HepG2 (cell line): ENCODE data around the gene HIGD1A. TPM values are rescaled to one million over a fixed set of nuclear protein-coding genes. Genes with fewer than 3 reads are reported as not detected.

Source experiments
- BHLHE40 ChIP-seq: IDR thresholded peaks from 2 replicates; pipeline ENCODE4 v1.6.1; 2011; ENCODE audit warnings: low read length, improper control_type of control experiment
- CREM ChIP-seq, 2 experiments: sonication (generic) in 1 of 2; formaldehyde crosslinking in 1 of 2; IDR thresholded peaks; 2 replicates each; pipeline versions ENCODE4 v1.4.0 to v1.6.1; 2016 to 2020; ENCODE audit warnings: antibody characterized with exemption in 1 of 2, mild to moderate bottlenecking in 1 of 2, missing genetic modification reagents in 1 of 2
- FOXA3 ChIP-seq: IDR thresholded peaks from 2 replicates; pipeline ENCODE4 v1.6.1; 2016; ENCODE audit warnings: missing genetic modification reagents, missing compliant biosample characterization
- GRHL1 ChIP-seq: sonication (generic); formaldehyde crosslinking; conservative IDR thresholded peaks from 2 replicates; pipeline ENCODE4 v1.8.0; 2022; ENCODE audit warnings: missing genetic modification reagents
- NPAS2 ChIP-seq: sonication (generic); formaldehyde crosslinking; IDR thresholded peaks from 2 replicates; pipeline ENCODE4 v1.8.0; 2022; ENCODE audit warnings: mild to moderate bottlenecking, missing genetic modification reagents, borderline replicate concordance
- NR2C2 ChIP-seq: sonication (generic); formaldehyde crosslinking; IDR thresholded peaks from 2 replicates; pipeline ENCODE4 v1.4.0; 2020; ENCODE audit warnings: missing genetic modification reagents, mild to moderate bottlenecking, moderate library complexity, borderline replicate concordance
- POLR2AphosphoS5 ChIP-seq: IDR thresholded peaks from 2 replicates; pipeline ENCODE4 v1.6.1; 2012; ENCODE audit warnings: low read depth, low read length
- REST ChIP-seq, 2 experiments: IDR thresholded peaks; 2 replicates each; pipeline ENCODE4 v1.6.1; 2011 to 2012; ENCODE audit warnings: low read length in 2 of 2, borderline replicate concordance in 1 of 2, low read depth in 1 of 2, mild to moderate bottlenecking in 1 of 2, moderate library complexity in 1 of 2
- SOX13 ChIP-seq, 3 experiments: fragments of 450-650 bp in 1 of 3; sonication (generic) in 1 of 3; formaldehyde crosslinking in 1 of 3; IDR thresholded peaks in 2 of 3; conservative IDR thresholded peaks in 1 of 3; 2 replicates each; pipeline versions ENCODE4 v1.5.0 to v1.6.1; 2016 to 2020; ENCODE audit warnings: antibody characterized with exemption in 1 of 3, mild to moderate bottlenecking in 1 of 3, missing compliant biosample characterization in 1 of 3, missing genetic modification reagents in 1 of 3, moderate library complexity in 1 of 3
- STAT5B ChIP-seq: sonication (generic); formaldehyde crosslinking; IDR thresholded peaks from 2 replicates; pipeline ENCODE4 v1.4.0; 2020; ENCODE audit warnings: missing genetic modification reagents
- ZFP82 ChIP-seq: sonication (generic); formaldehyde crosslinking; IDR thresholded peaks from 2 replicates; pipeline ENCODE4 v1.5.1; 2020; ENCODE audit warnings: mild to moderate bottlenecking, missing genetic modification reagents, borderline replicate concordance
- ZNF547 ChIP-seq: sonication (generic); formaldehyde crosslinking; IDR thresholded peaks from 2 replicates; pipeline ENCODE4 v1.5.1; 2020; ENCODE audit warnings: mild to moderate bottlenecking, missing genetic modification reagents
- ZNF567 ChIP-seq: sonication (generic); formaldehyde crosslinking; IDR thresholded peaks from 2 replicates; pipeline ENCODE4 v1.8.1; 2023; ENCODE audit warnings: mild to moderate bottlenecking, missing genetic modification reagents, borderline replicate concordance
- polyA plus RNA-seq, 8 experiments: library from polyadenylated mRNA; depleted of rRNA in 3 of 8; stranded (reverse) in 7 of 8; unstranded in 1 of 8; fragments of >200 nt; fragmentation: Illumina TruSeq in 4 of 8; extraction: Trizol in 4 of 8; gene quantifications; 2 replicates each; pipeline versions ENCODE4 v1.2.1 to v1.2.3, GENCODE V29; 2011 to 2016; ENCODE audit warnings: low read depth in 4 of 8, missing spikeins in 1 of 8, mixed read lengths in 1 of 8; ENCODE audit not compliant: insufficient read depth in 1 of 8
- total RNA-seq, 5 experiments: library from RNA; depleted of rRNA; stranded (reverse); fragments of >200 nt; fragmentation: Illumina TruSeq; extraction: Trizol; gene quantifications; 2 replicates each; pipeline ENCODE4 v1.2.3, GENCODE V29; 2016; ENCODE audit warnings: low read depth in 1 of 5
- TF ChIP-seq, protein P1 (sequence below): sonication (generic); formaldehyde crosslinking; IDR thresholded peaks from 2 replicates; pipeline ENCODE4 v1.4.0; 2020; ENCODE audit warnings: mild to moderate bottlenecking, missing genetic modification reagents
- TF ChIP-seq, protein P2 (sequence below): sonication (generic); formaldehyde crosslinking; IDR thresholded peaks from 2 replicates; pipeline ENCODE4 v1.5.1; 2020; ENCODE audit warnings: mild to moderate bottlenecking, missing genetic modification reagents, borderline replicate concordance

HIGD1A gene
- total and polyA plus RNA-seq, 2 of the 13 experiments (the other 11 are each of a cell fraction or from before 2014, with no cell fraction given) = 222 to 253 TPM

- TF ChIP-seq REST (IDR thresholded peaks at IDR 0.05; ENCODE audit: borderline replicate concordance in 1 of 2, low read depth in 1 of 2, low read length in 2 of 2) (no peak), BHLHE40 (0 out of 2 replicates have a peak, but pooled peaks have one; percentile 10), GRHL1 (CRISPR knock-in tag) (no peak), STAT5B (CRISPR knock-in tag) (no peak), ZNF547 (no peak), NR2C2 (no peak), POLR2AphosphoS5 (0 out of 2 replicates have a peak, but pooled peaks have one; percentile 29), ZNF567 (CRISPR knock-in tag) (no peak), ZFP82 (CRISPR knock-in tag) (no peak), FOXA3 (CRISPR knock-in tag) (peak; percentile 69), CREM (IDR thresholded peaks at IDR 0.05) (0 out of 2 replicates have a peak, but pooled peaks have one; percentile 15), CREM (CRISPR knock-in tag; IDR thresholded peaks at IDR 0.05) (no peak), SOX13 (IDR thresholded peaks at IDR 0.05) (no peak), SOX13 (CRISPR knock-in tag; conservative IDR thresholded peaks at IDR 0.05 in 1 of 2, IDR thresholded peaks at IDR 0.05 in 1 of 2) (peak in 1 of 2 experiments; percentile 55; a peak in 1 of 4 replicates), NPAS2 (no peak)
- TF ChIP-seq, protein P1, sequence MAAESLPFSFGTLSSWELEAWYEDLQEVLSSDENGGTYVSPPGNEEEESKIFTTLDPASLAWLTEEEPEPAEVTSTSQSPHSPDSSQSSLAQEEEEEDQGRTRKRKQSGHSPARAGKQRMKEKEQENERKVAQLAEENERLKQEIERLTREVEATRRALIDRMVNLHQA (CRISPR knock-in tag) = no peak
- TF ChIP-seq, protein P2, sequence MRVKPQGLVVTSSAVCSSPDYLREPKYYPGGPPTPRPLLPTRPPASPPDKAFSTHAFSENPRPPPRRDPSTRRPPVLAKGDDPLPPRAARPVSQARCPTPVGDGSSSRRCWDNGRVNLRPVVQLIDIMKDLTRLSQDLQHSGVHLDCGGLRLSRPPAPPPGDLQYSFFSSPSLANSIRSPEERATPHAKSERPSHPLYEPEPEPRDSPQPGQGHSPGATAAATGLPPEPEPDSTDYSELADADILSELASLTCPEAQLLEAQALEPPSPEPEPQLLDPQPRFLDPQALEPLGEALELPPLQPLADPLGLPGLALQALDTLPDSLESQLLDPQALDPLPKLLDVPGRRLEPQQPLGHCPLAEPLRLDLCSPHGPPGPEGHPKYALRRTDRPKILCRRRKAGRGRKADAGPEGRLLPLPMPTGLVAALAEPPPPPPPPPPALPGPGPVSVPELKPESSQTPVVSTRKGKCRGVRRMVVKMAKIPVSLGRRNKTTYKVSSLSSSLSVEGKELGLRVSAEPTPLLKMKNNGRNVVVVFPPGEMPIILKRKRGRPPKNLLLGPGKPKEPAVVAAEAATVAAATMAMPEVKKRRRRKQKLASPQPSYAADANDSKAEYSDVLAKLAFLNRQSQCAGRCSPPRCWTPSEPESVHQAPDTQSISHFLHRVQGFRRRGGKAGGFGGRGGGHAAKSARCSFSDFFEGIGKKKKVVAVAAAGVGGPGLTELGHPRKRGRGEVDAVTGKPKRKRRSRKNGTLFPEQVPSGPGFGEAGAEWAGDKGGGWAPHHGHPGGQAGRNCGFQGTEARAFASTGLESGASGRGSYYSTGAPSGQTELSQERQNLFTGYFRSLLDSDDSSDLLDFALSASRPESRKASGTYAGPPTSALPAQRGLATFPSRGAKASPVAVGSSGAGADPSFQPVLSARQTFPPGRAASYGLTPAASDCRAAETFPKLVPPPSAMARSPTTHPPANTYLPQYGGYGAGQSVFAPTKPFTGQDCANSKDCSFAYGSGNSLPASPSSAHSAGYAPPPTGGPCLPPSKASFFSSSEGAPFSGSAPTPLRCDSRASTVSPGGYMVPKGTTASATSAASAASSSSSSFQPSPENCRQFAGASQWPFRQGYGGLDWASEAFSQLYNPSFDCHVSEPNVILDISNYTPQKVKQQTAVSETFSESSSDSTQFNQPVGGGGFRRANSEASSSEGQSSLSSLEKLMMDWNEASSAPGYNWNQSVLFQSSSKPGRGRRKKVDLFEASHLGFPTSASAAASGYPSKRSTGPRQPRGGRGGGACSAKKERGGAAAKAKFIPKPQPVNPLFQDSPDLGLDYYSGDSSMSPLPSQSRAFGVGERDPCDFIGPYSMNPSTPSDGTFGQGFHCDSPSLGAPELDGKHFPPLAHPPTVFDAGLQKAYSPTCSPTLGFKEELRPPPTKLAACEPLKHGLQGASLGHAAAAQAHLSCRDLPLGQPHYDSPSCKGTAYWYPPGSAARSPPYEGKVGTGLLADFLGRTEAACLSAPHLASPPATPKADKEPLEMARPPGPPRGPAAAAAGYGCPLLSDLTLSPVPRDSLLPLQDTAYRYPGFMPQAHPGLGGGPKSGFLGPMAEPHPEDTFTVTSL = no peak; the same call in 1 of the 2 replicates
Observed at GRCh38 chr3:42822828-42823227, 18.5 kb upstream of the HIGD1A start (continued).
